Activated CD8-positive, alpha-beta T cell treated with anti-CD3 and anti-CD28 coated beads for 36 hours (primary cell): ENCODE data around the gene PYGB. TPM values are rescaled to one million over a fixed set of nuclear protein-coding genes. Genes with fewer than 3 reads are reported as not detected.
A peak's percentile ranks its signal among the peaks of the same experiment; 100 is the strongest.

Experiments
- ATAC-seq: fragments of 200-7000 bp; cut with Tn5 transposase; one replicate; pipeline ENCODE4 v1.10.0; 2021; ENCODE audit warnings: mild to moderate bottlenecking, moderate library complexity
- CTCF ChIA-PET: fragments of 350-600 bp; sonication (Branson Sonifier 250); formaldehyde crosslinking; loops from one replicate; lab custom pipeline; 2021; ENCODE audit warnings: antibody characterized with exemption; lab: Charles Lee
- POLR2A ChIA-PET: fragments of 350-600 bp; sonication (Branson Sonifier 250); formaldehyde crosslinking; loops from one replicate; lab custom pipeline; 2021; ENCODE audit warnings: antibody characterized with exemption; lab: Charles Lee
- DNase-seq: peaks from one replicate; pipeline ENCODE4 v3.0.0-alpha.2; 2020
- H3K27ac Mint-ChIP-seq: one replicate; pipeline ENCODE4 v1.8.0; 2021; ENCODE audit warnings: mild to moderate bottlenecking, mixed read lengths
- H3K27me3 Mint-ChIP-seq: one replicate; pipeline ENCODE4 v1.8.0; 2021; ENCODE audit warnings: mixed read lengths
- H3K36me3 Mint-ChIP-seq: one replicate; pipeline ENCODE4 v1.8.0; 2021; ENCODE audit warnings: low read depth, mixed read lengths
- H3K4me1 Mint-ChIP-seq: one replicate; pipeline ENCODE4 v1.8.0; 2021; ENCODE audit warnings: low read depth, mixed read lengths
- H3K4me3 Mint-ChIP-seq: one replicate; pipeline ENCODE4 v1.8.0; 2021; ENCODE audit warnings: mild to moderate bottlenecking, moderate library complexity, mixed read lengths
- H3K9me3 Mint-ChIP-seq: one replicate; pipeline ENCODE4 v1.8.0; 2021; ENCODE audit warnings: mixed read lengths
- CTCF ChIP-seq: fragments of 200-600 bp; IDR thresholded peaks from one replicate; pipeline ENCODE4 v1.8.0; 2022; ENCODE audit warnings: antibody characterized with exemption, mild to moderate bottlenecking
- intact Hi-C: fragments of 100-400 bp; cut with micrococcal nuclease; formaldehyde crosslinking; loops from one replicate; pipeline ENCODE4 v1.10.0; 2022
- total RNA-seq, 2 experiments: library from RNA; stranded (reverse); gene quantifications; one replicate each; pipeline ENCODE4 v1.2.3, GENCODE V29; 2021

Gene PYGB
- total RNA-seq, 2 experiments from 2014 or later: 26.1 to 26.5 TPM

- H3K9me3 Mint-ChIP-seq: no peaks in the 10 kb centered on the region
- POLR2A ChIA-PET: interaction anchor here (0.8 to 1.3 kb wide), 2 partner anchors 12 to 21 kb away, joined by 3 to 4 read pairs; no protein-coding TSS in a partner anchor
- DNase-seq (no peak), ATAC-seq (no peak)
- intact Hi-C loops: no loop called here
- CTCF ChIA-PET: no interaction called here
- H3K27me3 Mint-ChIP-seq: no peaks in the 10 kb centered on the region
- H3K4me3 Mint-ChIP-seq: no peak overlapping the region
- no peak for TF ChIP-seq CTCF
- peaks cover 16% of the 10 kb centered on the region for H3K36me3 Mint-ChIP-seq
- H3K27ac Mint-ChIP-seq: peak overlapping the region; percentile 69
- peaks cover 1% of the 10 kb centered on the region for H3K4me1 Mint-ChIP-seq
Observed at GRCh38 chr20:25282034-25282781, 34.3 kb downstream of the PYGB start.

GRCh38 chr20:25282796-25283195, 34.9 kb downstream of the PYGB start:
- TF ChIP-seq CTCF: no peak
- CTCF ChIA-PET: interaction anchor here (1.2 kb wide), 1 partner anchor 12 kb away, joined by 5 read pairs; no protein-coding TSS in a partner anchor
- intact Hi-C loops: no loop called here
- ATAC-seq (no peak), DNase-seq (no peak)
- Mint-ChIP-seq H3K27me3 (no peaks in the 10 kb centered on the region), H3K27ac (peak overlapping the region; percentile 69), H3K4me3 (no peak overlapping the region), H3K9me3 (no peaks in the 10 kb centered on the region), H3K4me1 (peaks cover 1% of the 10 kb centered on the region), H3K36me3 (peaks cover 14% of the 10 kb centered on the region)
- POLR2A ChIA-PET: interaction anchor here (0.8 kb wide), 1 partner anchor 20 kb away, joined by 3 read pairs; no protein-coding TSS in a partner anchor

- POLR2A ChIA-PET: no interaction called here
- Mint-ChIP-seq H3K9me3 (no peaks in the 10 kb centered on the region), H3K27me3 (no peaks in the 10 kb centered on the region), H3K4me3 (no peak overlapping the region), H3K27ac (no peak overlapping the region), H3K36me3 (peaks cover 14% of the 10 kb centered on the region), H3K4me1 (peaks cover 1% of the 10 kb centered on the region)
- CTCF ChIA-PET: interaction anchor here (1.2 kb wide), 1 partner anchor 12 kb away, joined by 5 read pairs; no protein-coding TSS in a partner anchor
- ATAC-seq (no peak), DNase-seq (no peak)
- TF ChIP-seq CTCF: no peak
- intact Hi-C loops: no loop called here
Observed at GRCh38 chr20:25283221-25283951, 35.5 kb downstream of the PYGB start.

- CTCF ChIA-PET: interaction anchor here (1.2 kb wide), 1 partner anchor 11 kb away, joined by 5 read pairs; no protein-coding TSS in a partner anchor
- no peaks in the 10 kb centered on the region for H3K9me3 Mint-ChIP-seq
- no peak overlapping the region for H3K4me3 Mint-ChIP-seq
- no peak overlapping the region for H3K27ac Mint-ChIP-seq
- peaks cover 1% of the 10 kb centered on the region for H3K4me1 Mint-ChIP-seq
- DNase-seq (no peak), ATAC-seq (no peak)
- H3K36me3 Mint-ChIP-seq: peaks cover 14% of the 10 kb centered on the region
- intact Hi-C loops: no loop called here
- no peak for TF ChIP-seq CTCF
- H3K27me3 Mint-ChIP-seq: no peaks in the 10 kb centered on the region
- POLR2A ChIA-PET: no interaction called here
Observed at GRCh38 chr20:25284131-25284601, 36.3 kb downstream of the PYGB start.
